DND-41 (cell line): ENCODE results near the gene NPFFR1.

Experiments used
- ATAC-seq: fragments of 200-7000 bp; cut with Tn5 transposase; 3 replicates; pipeline ENCODE4 v1.9.1; 2021; ENCODE audit warnings: low read depth; ENCODE audit not compliant: insufficient read depth
- DNase-seq: peaks from one replicate; pipeline ENCODE4 v3.0.0-alpha.2; 2020
- H2AFZ ChIP-seq: 2 replicates; pipeline ENCODE4 v1.6.0; 2012; ENCODE audit warnings: low read depth, low read length
- H3K27ac ChIP-seq: 2 replicates; pipeline ENCODE4 v1.5.1; 2012; ENCODE audit warnings: low read length, inconsistent platforms
- H3K27me3 ChIP-seq: fragments of 200-600 bp; sonication (generic); 2 replicates; pipeline ENCODE4 v1.6.0; 2012; ENCODE audit warnings: low read length, mild to moderate bottlenecking, inconsistent platforms; ENCODE audit not compliant: insufficient read depth, poor library complexity
- H3K36me3 ChIP-seq: 2 replicates; pipeline ENCODE4 v1.5.1; 2012; ENCODE audit warnings: low read length, inconsistent platforms; ENCODE audit not compliant: insufficient read depth
- H3K4me1 ChIP-seq: 2 replicates; pipeline ENCODE4 v1.5.1; 2012; ENCODE audit warnings: mild to moderate bottlenecking, low read length; ENCODE audit not compliant: insufficient read depth
- H3K4me2 ChIP-seq: 2 replicates; pipeline ENCODE4 v1.6.0; 2012; ENCODE audit warnings: mild to moderate bottlenecking, moderate library complexity, low read length, inconsistent platforms; ENCODE audit not compliant: insufficient read depth
- H3K4me3 ChIP-seq, 2 experiments: fragments of 200-600 bp in 1 of 2; shearing (Covaris generic) in 1 of 2; 2 replicates each; pipeline ENCODE4 v1.5.1; 2012 to 2016; ENCODE audit warnings: inconsistent platforms in 2 of 2, low read length in 2 of 2, mild to moderate bottlenecking in 2 of 2, low read depth in 1 of 2, moderate library complexity in 1 of 2
- H3K79me2 ChIP-seq: 2 replicates; pipeline ENCODE4 v1.6.0; 2012; ENCODE audit warnings: low read length, inconsistent platforms; ENCODE audit not compliant: insufficient read depth
- H3K9ac ChIP-seq: 2 replicates; pipeline ENCODE4 v1.6.0; 2012; ENCODE audit warnings: low read depth, mild to moderate bottlenecking, inconsistent platforms, low read length, moderate library complexity
- H3K9me3 ChIP-seq: 2 replicates; pipeline ENCODE4 v1.5.1; 2012; ENCODE audit warnings: low read length, moderate library complexity, mild to moderate bottlenecking, inconsistent platforms; ENCODE audit not compliant: insufficient read depth, severe bottlenecking
- H4K20me1 ChIP-seq: 2 replicates; pipeline ENCODE4 v1.6.0; 2012; ENCODE audit warnings: low read length; ENCODE audit not compliant: insufficient read depth
- CTCF ChIP-seq: IDR thresholded peaks from 2 replicates; pipeline ENCODE4 v1.5.1; 2012; ENCODE audit warnings: borderline replicate concordance, low read length, moderate library complexity, mild to moderate bottlenecking; ENCODE audit not compliant: poor library complexity, severe bottlenecking; ENCODE audit errors: extremely low read depth
- EZH2 ChIP-seq: IDR thresholded peaks from 3 replicates; pipeline ENCODE4 v1.6.1; 2012; ENCODE audit warnings: borderline replicate concordance, low read depth, mild to moderate bottlenecking, moderate library complexity, low read length, inconsistent platforms; ENCODE audit not compliant: severe bottlenecking

Gene NPFFR1

DNA sequence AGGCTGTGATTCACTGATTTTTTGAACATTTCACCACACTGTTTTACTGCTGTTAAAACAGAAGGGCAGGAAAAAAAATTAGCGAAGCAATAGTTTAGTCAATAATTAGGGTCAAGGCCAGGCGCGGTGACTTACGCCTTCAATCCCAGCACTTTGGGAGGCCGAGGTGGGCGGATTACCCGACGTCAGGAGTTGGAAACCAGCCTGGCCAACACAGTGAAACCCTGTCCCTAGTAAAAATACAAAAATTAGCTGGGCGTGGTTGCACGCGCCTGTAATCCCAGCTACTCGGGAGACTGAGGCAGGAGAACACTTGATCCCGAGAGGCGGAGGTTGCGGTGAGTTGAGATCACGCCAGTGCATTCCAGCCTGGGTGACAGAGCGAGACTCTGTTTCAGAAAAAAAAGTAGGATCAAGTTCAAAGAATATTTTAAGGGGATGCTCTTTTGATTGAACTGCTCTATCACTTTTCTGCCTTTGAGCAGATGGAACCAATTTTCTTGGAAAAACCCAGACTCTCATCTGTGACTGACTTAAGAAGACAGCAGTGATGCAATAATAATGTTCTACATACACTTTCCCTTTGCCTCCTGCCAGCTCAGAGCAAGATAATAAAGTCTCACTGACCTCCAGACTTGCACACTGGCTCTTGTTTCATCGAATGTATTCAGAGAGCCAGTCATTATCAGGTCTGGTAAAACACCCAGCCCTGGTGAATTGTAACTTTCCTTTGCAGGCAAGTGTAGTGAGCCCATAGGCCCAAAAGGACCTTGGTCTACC is 48.9 kb downstream of the NPFFR1 start:
- Histone ChIP-seq H3K4me1 (peaks cover 33% of the 10 kb centered on the region), H3K27me3 (no peaks in the 10 kb centered on the region), H3K27ac (no peak overlapping the region), H2AFZ (peak overlapping the region; percentile 47), H4K20me1 (peaks cover 24% of the 10 kb centered on the region), H3K4me2 (no peak overlapping the region), H3K36me3 (peaks cover 10% of the 10 kb centered on the region), H3K4me3 (no peak overlapping the region), H3K9me3 (no peaks in the 10 kb centered on the region), H3K79me2 (peaks cover 33% of the 10 kb centered on the region), H3K9ac (no peak overlapping the region)
- no peak for ATAC-seq
- DNase-seq = no peak
- TF ChIP-seq EZH2 (no peak), CTCF (no peak)

- ATAC-seq = no peak
- Histone ChIP-seq H3K27me3 (no peaks in the 10 kb centered on the region), H2AFZ (peak overlapping the region; percentile 86), H3K79me2 (peaks cover 43% of the 10 kb centered on the region), H3K4me3 (peak overlapping the region; percentile 98 to 100; a peak in 3 of 4 replicates), H3K27ac (peak overlapping the region; percentile 73), H3K9me3 (no peaks in the 10 kb centered on the region), H3K9ac (peak overlapping the region; percentile 82), H3K36me3 (peaks cover 19% of the 10 kb centered on the region), H3K4me1 (peaks cover 43% of the 10 kb centered on the region), H3K4me2 (peak overlapping the region; percentile 91), H4K20me1 (peaks cover 27% of the 10 kb centered on the region)
- no peak for DNase-seq
- TF ChIP-seq CTCF = no peak
- no peak for TF ChIP-seq EZH2
These were observed 49.9 kb downstream of the NPFFR1 start for GRCh38 chr10:70233939-70234300.

DNA sequence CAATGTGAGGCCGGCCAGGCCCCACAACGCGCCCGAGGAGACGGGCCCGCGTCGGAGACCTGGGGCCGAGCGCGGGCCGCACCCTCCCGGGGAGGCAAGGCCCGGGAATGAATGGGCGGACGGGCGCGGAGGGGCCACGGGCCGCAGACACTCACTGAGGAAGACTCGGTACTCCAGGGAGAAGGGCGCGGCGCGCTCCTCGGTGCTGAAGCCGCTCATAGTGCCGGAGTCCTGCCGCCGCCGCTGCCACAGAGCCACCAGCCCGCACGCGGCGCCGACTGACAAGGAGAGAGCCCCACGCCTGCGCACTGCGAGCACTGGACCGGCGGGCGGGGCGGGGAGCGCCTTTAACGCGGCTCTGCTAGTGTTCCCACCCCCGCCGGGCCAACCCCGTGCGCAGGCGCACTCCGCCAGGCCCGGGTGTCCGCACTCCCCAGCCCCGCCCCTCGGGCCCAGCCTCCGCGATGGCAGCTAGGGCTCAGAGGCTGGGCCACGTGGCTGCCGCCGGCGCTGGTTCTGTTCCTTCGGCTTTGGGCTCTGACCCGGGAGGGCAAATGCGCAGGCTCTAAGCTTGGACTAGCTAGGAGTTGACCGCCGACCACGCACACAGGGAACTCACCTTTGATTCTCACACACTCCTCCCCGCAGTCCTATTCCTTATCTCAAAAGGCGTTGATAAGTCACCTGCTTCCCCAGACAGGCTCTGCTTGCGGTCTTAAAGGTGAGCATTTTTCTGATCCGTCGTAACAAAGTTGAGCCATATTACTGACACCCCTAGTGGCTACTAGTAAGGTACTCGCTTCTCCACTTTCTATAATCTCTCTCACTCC is 50.5 kb downstream of the NPFFR1 start, which contains the start of gene PPA1:
Gene PPA1, minus strand, starts transcription at position 321 of the 830 bp plus-strand sequence. Its CDS starts 102 bp downstream, at position 219.
- peak; percentile 87 for ATAC-seq

More for the DNA sequence above, 50.5 kb downstream of the NPFFR1 start, which contains the start of gene PPA1:
- peak within 1 kb of the TSS; percentile 98 to 100 for H3K4me3 ChIP-seq
- H3K4me1 ChIP-seq = peaks cover 47% of the 10 kb centered on the region
- H4K20me1 ChIP-seq = peaks cover 32% of the 10 kb centered on the region
- H3K4me2 ChIP-seq = peak within 1 kb of the TSS; percentile 91
- H3K27me3 ChIP-seq = no peaks in the 10 kb centered on the region
- peaks cover 25% of the 10 kb centered on the region for H3K36me3 ChIP-seq
- H3K27ac ChIP-seq = peak within 1 kb of the TSS; percentile 81
- H2AFZ ChIP-seq = peak within 1 kb of the TSS; percentile 86
- peak; percentile 35 for TF ChIP-seq CTCF
- TF ChIP-seq EZH2 = no peak
- peak within 1 kb of the TSS; percentile 82 for H3K9ac ChIP-seq
- H3K79me2 ChIP-seq = peaks cover 49% of the 10 kb centered on the region
- no peaks in the 10 kb centered on the region for H3K9me3 ChIP-seq
- peak; percentile 98 for DNase-seq
